ENCODE measurements around the gene LRRC53.

LRRC53 gene, protein sequence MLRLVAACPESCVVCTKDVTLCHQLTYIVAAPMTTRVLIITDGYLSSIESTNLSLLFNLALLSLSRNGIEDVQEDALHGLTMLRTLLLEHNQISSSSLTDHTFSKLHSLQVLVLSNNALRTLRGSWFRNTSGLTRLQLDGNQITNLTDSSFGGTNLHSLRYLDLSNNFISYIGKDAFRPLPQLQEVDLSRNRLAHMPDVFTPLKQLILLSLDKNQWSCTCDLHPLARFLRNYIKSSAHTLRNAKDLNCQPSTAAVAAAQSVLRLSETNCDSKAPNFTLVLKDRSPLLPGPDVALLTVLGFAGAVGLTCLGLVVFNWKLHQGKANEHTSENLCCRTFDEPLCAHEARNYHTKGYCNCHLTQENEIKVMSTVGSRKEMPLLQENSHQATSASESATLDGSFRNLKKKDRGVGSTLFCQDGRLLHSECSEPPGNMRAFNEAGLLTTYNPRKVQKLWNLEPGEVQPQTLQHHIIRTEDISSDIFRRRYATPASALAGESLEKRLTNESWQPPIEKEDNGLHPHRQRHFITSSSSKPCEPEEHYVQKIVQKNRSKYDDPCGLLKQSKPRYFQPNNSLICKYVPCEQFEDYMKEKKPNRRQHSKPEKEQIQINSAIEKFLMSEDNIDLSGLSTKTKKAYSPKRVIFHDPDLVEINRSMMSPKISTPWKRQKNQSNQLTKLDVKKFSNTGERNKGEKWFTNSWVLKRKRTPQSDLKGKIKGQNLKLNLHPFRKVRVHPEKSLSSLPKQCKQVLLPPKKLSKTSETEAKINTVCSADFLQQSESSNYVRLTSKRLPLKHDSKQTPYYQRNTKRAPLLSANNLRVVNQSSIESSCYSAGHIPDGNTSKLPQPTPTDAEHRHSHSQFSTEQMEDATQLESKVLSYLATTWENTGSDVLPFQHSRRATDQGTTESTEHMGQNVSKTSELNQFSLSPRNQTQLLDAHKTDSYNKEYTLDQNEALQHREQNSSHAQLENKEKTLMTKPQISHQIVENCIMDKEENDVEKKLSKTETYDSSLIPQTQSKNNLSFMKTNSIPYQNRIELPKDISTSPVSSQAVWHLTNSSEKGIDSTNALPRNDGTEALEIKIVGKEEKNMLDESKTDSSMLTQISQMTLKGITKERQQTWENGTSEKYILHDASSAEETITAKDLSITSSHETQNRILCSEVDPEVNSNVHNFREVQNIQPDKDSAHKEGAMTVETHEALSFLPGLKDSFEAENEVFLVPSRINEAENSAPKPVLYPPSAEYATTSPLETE

DNA sequence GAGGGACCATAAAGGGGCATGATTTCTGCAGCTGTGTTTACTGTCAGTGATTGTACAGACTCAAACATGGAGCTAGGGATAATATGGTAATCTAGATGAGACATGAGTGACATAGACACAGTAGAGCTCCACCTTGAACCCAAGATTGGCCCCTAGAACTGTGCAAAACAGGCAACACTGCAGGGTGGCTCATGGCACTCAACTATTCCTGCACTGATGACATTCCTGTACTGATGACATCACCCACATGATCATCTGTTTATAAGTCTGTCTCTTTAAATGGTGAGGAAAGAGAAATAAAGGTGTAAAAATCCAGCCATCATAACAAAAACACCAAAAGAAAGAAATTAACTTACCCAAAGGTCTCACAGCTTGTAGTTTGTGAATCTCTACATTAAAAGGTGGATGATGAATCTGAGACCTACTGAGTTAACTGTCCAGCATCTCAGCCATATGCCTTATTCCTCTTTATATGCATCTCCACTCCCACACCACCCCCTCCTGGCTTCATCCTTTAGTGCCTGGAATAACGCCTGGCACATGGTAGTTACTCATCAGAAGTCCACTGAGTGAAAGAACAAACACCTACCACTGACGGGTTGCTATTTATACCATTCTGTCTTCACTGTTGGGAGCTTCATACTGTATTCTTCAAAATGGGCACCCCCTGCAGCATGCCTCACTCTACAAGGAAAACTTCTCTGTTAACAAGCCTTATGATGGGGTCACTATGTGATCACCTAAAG is at the start of gene LRRC53:
Gene LRRC53, minus strand, starts transcription at position 442 of the 746 bp plus-strand sequence. CDS start 29,262 bp downstream, outside the sequence.
- Histone ChIP-seq H3K27me3 (ENCODE audit: insufficient read depth, low read length) (no peaks in the 10 kb centered on the region), H3K9me3 (ENCODE audit: low read length) (no peaks in the 10 kb centered on the region), H3K4me3 (ENCODE audit: low read length) (no peak within 1 kb of the TSS), H2AFZ (ENCODE audit: low read depth, low read length) (peak within 1 kb of the TSS; percentile 3), H3K36me3 (ENCODE audit: insufficient read depth, low read length) (no peaks in the 10 kb centered on the region), H3K4me1 (ENCODE audit: insufficient read depth, low read length) (peaks cover 9% of the 10 kb centered on the region)

DNA sequence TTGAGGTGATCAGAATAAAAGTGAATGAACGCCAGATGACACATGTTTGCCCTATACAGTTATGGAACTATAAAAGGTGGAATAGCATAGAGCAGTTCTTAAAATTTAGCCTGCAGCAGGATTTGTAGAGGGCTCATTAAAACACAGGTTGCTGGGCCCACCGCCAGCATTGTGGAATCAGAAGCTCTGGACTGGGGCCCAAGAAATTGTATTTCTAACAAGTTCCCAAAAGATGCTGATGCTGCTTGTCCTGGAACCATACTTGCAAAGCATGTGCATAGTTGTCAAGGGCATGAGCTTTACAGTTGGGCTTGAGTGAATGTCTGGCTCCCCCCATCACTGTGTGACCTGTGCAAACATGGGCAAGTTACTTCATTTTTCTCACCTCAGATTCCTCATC is 37.5 kb upstream of the LRRC53 start:
- Histone ChIP-seq H3K9me3 (ENCODE audit: low read length) (no peaks in the 10 kb centered on the region), H3K36me3 (ENCODE audit: insufficient read depth, low read length) (no peaks in the 10 kb centered on the region), H2AFZ (ENCODE audit: low read depth, low read length) (no peak overlapping the region), H3K4me1 (ENCODE audit: insufficient read depth, low read length) (no peaks in the 10 kb centered on the region), H3K4me3 (ENCODE audit: low read length) (no peak overlapping the region), H3K27me3 (ENCODE audit: insufficient read depth, low read length) (no peaks in the 10 kb centered on the region)

DNA sequence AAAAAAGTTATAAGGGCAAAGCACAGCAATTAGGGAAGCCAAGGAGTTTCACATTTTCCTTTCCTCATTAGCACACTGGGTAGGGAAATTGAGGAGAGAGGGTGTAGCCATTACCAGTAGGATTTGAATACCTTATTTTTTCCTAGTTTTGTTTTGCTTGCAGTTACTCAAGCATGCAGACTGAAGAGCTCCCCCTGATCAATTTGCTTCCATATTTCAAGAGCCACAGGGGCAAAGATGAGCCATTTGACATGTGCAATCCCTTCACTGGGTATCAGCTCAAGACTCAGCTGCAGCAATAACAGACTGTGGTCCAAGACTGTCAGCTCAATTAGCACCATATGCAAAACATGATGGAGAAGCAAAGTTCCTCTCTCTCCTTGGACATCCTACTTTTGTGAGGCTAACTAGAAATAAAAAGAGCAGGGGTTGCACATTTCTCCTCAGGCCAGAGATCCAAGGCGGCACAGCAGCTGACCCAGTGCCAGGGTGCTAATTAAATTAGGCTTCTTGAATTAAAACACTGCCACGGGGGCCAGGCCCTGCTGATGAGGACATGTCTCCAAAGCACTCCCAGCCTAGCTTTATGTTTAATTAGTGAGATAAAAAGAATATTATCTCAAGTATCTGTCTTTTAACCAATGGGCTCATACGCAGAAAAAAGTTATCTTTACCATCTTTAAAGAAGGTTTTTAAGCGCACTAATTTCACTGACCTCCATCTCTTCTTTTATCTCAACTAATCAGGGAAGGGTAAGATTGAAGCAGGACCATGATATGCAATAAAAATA is 36.7 kb upstream of the LRRC53 start:
- no peaks in the 10 kb centered on the region for H3K9me3 ChIP-seq (ENCODE audit: low read length)
- H3K27me3 ChIP-seq (ENCODE audit: insufficient read depth, low read length), result no peaks in the 10 kb centered on the region
- no peaks in the 10 kb centered on the region for H3K36me3 ChIP-seq (ENCODE audit: insufficient read depth, low read length)
- H2AFZ ChIP-seq (ENCODE audit: low read depth, low read length), result peak overlapping the region; percentile 32
- H3K4me1 ChIP-seq (ENCODE audit: insufficient read depth, low read length), result no peaks in the 10 kb centered on the region
- no peak overlapping the region for H3K4me3 ChIP-seq (ENCODE audit: low read length)

GRCh38 chr1:74545821-74546220 is 33.4 kb upstream of the LRRC53 start:
- Histone ChIP-seq H3K9me3 (ENCODE audit: low read length) (no peaks in the 10 kb centered on the region), H2AFZ (ENCODE audit: low read depth, low read length) (no peak overlapping the region), H3K4me1 (ENCODE audit: insufficient read depth, low read length) (no peaks in the 10 kb centered on the region), H3K4me3 (ENCODE audit: low read length) (no peak overlapping the region), H3K27me3 (ENCODE audit: insufficient read depth, low read length) (no peaks in the 10 kb centered on the region), H3K36me3 (ENCODE audit: insufficient read depth, low read length) (no peaks in the 10 kb centered on the region)

- H3K36me3 ChIP-seq (ENCODE audit: insufficient read depth, low read length), result no peaks in the 10 kb centered on the region
- H3K27me3 ChIP-seq (ENCODE audit: insufficient read depth, low read length), result no peaks in the 10 kb centered on the region
- H3K9me3 ChIP-seq (ENCODE audit: low read length), result no peaks in the 10 kb centered on the region
- peaks cover 2% of the 10 kb centered on the region for H3K4me1 ChIP-seq (ENCODE audit: insufficient read depth, low read length)
- H3K4me3 ChIP-seq (ENCODE audit: low read length), result no peak overlapping the region
- H2AFZ ChIP-seq (ENCODE audit: low read depth, low read length), result no peak overlapping the region
Observed at GRCh38 chr1:74534241-74534640, 21.8 kb upstream of the LRRC53 start.

DNA sequence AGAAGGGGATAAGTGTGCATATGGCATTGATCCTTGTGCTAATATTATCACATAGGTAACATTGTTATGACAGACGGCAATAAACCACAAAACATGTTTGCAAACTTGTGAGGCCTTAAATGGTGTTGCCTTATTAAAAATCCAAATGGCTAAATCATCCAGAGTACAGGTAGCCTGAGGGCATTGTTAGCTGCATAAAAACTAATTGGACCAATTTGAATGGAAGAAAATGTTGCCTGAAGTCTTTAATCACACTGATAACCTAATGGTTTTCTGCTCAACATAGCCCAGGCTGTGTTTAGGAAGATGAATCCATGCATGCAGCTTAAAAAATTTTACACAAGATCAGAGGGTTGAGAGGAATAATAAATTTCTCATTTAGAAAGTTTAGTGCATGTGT is 19.4 kb upstream of the LRRC53 start:
- no peak overlapping the region for H2AFZ ChIP-seq (ENCODE audit: low read depth, low read length)
- no peaks in the 10 kb centered on the region for H3K9me3 ChIP-seq (ENCODE audit: low read length)

GRCh38 chr1:74530892-74531291 is 18.5 kb upstream of the LRRC53 start:
- H3K4me1 ChIP-seq (ENCODE audit: insufficient read depth, low read length), result peaks cover 4% of the 10 kb centered on the region
- H2AFZ ChIP-seq (ENCODE audit: low read depth, low read length), result no peak overlapping the region
- H3K4me3 ChIP-seq (ENCODE audit: low read length), result no peak overlapping the region
- no peaks in the 10 kb centered on the region for H3K27me3 ChIP-seq (ENCODE audit: insufficient read depth, low read length)
- no peaks in the 10 kb centered on the region for H3K9me3 ChIP-seq (ENCODE audit: low read length)
- no peaks in the 10 kb centered on the region for H3K36me3 ChIP-seq (ENCODE audit: insufficient read depth, low read length)

More for the DNA sequence above, 19.4 kb upstream of the LRRC53 start:
- Histone ChIP-seq H3K4me3 (ENCODE audit: low read length) (no peak overlapping the region), H3K4me1 (ENCODE audit: insufficient read depth, low read length) (peaks cover under 1% of the 10 kb centered on the region), H3K36me3 (ENCODE audit: insufficient read depth, low read length) (no peaks in the 10 kb centered on the region), H3K27me3 (ENCODE audit: insufficient read depth, low read length) (no peaks in the 10 kb centered on the region)

GRCh38 chr1:74528123-74528522 is 15.7 kb upstream of the LRRC53 start:
- no peaks in the 10 kb centered on the region for H3K27me3 ChIP-seq (ENCODE audit: insufficient read depth, low read length)

GRCh38 chr1:74526708-74527107 is 14.3 kb upstream of the LRRC53 start:
- Histone ChIP-seq H3K4me3 (ENCODE audit: low read length) (no peak overlapping the region), H2AFZ (ENCODE audit: low read depth, low read length) (no peak overlapping the region), H3K9me3 (ENCODE audit: low read length) (no peaks in the 10 kb centered on the region), H3K27me3 (ENCODE audit: insufficient read depth, low read length) (no peaks in the 10 kb centered on the region), H3K4me1 (ENCODE audit: insufficient read depth, low read length) (peaks cover 13% of the 10 kb centered on the region), H3K36me3 (ENCODE audit: insufficient read depth, low read length) (no peaks in the 10 kb centered on the region)

More at GRCh38 chr1:74528123-74528522, 15.7 kb upstream of the LRRC53 start:
- H3K4me3 ChIP-seq (ENCODE audit: low read length), result no peak overlapping the region
- H3K36me3 ChIP-seq (ENCODE audit: insufficient read depth, low read length), result no peaks in the 10 kb centered on the region
- no peak overlapping the region for H2AFZ ChIP-seq (ENCODE audit: low read depth, low read length)
- no peaks in the 10 kb centered on the region for H3K9me3 ChIP-seq (ENCODE audit: low read length)
- H3K4me1 ChIP-seq (ENCODE audit: insufficient read depth, low read length), result peaks cover 6% of the 10 kb centered on the region

- Histone ChIP-seq H2AFZ (ENCODE audit: low read depth, low read length) (no peak overlapping the region), H3K9me3 (ENCODE audit: low read length) (no peaks in the 10 kb centered on the region), H3K36me3 (ENCODE audit: insufficient read depth, low read length) (no peaks in the 10 kb centered on the region), H3K4me3 (ENCODE audit: low read length) (no peak overlapping the region), H3K27me3 (ENCODE audit: insufficient read depth, low read length) (no peaks in the 10 kb centered on the region), H3K4me1 (ENCODE audit: insufficient read depth, low read length) (peaks cover 13% of the 10 kb centered on the region)
Observed at GRCh38 chr1:74523873-74524480, 11.6 kb upstream of the LRRC53 start.

DNA sequence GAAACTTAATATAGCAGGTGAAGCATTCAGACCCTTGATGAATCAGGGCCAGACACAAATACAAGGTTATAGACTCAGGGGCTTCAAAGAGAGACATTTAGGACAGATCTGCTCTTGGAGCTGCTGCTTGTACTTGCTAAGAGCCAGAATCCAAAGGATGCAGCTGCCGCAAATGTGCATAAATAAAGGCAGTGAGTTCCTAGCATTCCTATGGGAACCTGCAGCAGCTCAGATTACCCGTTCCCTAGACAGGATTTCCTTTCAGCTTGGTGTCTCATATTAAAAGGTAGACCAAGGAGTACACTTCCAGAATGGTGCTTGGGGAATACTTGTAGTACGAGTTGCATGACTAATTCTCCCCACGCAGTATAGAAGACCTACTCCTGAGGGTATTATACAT is 9.7 kb upstream of the LRRC53 start:
- Histone ChIP-seq H3K9me3 (ENCODE audit: low read length) (peaks cover 1% of the 10 kb centered on the region), H2AFZ (ENCODE audit: low read depth, low read length) (peak overlapping the region; percentile 2), H3K27me3 (ENCODE audit: insufficient read depth, low read length) (no peaks in the 10 kb centered on the region), H3K4me1 (ENCODE audit: insufficient read depth, low read length) (peaks cover 13% of the 10 kb centered on the region), H3K4me3 (ENCODE audit: low read length) (no peak overlapping the region), H3K36me3 (ENCODE audit: insufficient read depth, low read length) (no peaks in the 10 kb centered on the region)
